GM19438 (cell line): ENCODE results near the gene CDC6.

Experiments
- ATAC-seq: cut with Tn5 transposase; IDR thresholded peaks from one replicate; pipeline ENCODE4 v1.9.1; 2021; ENCODE audit warnings: low read depth; ENCODE audit not compliant: unreplicated experiment

CDC6 gene

GRCh38 chr17:40348562-40349476 lies 61.1 kb downstream of the CDC6 start:
- ATAC-seq = no peak

- ATAC-seq = no peak
Measured at GRCh38 chr17:40349477-40349894, 61.8 kb downstream of the CDC6 start.

GRCh38 chr17:40349895-40350688 lies 62.4 kb downstream of the CDC6 start:
- ATAC-seq = no peak

GRCh38 chr17:40350689-40351358 lies 63.1 kb downstream of the CDC6 start:
- no peak for ATAC-seq

- no peak for ATAC-seq
Measured at GRCh38 chr17:40351359-40352236, 63.9 kb downstream of the CDC6 start.

GRCh38 chr17:40352237-40352778 lies 64.6 kb downstream of the CDC6 start:
- no peak for ATAC-seq

- no peak for ATAC-seq
Measured at GRCh38 chr17:40352779-40353394, 65.2 kb downstream of the CDC6 start.
